H1 (cell line): Measurements from ENCODE around the gene TEX22.

Source experiments
- CREB1 ChIP-seq: IDR thresholded peaks from 2 replicates; pipeline ENCODE4 v1.6.1; 2012; ENCODE audit warnings: inconsistent platforms
- MAFK ChIP-seq: IDR thresholded peaks from 2 replicates; pipeline ENCODE4 v1.6.1; 2012; ENCODE audit warnings: low read depth, mild to moderate bottlenecking, improper control_type of control experiment, low read length
- NRF1 ChIP-seq: IDR thresholded peaks from 2 replicates; pipeline ENCODE4 v1.6.1; 2011; ENCODE audit warnings: mild to moderate bottlenecking, low read depth, low read length, improper control_type of control experiment
- PHF8 ChIP-seq: fragments of 200-600 bp; sonication (generic); conservative IDR thresholded peaks from 2 replicates; pipeline ENCODE4 v1.7.1; 2012; ENCODE audit warnings: low read depth, mild to moderate bottlenecking, inconsistent platforms, low read length, moderate library complexity
- POLR2A ChIP-seq, 2 experiments: IDR thresholded peaks; 1 replicate in 1 of 2; 2 replicates in 1 of 2; pipeline ENCODE4 v1.6.1; 2011; ENCODE audit warnings: low read depth in 2 of 2, low read length in 2 of 2, mild to moderate bottlenecking in 2 of 2; ENCODE audit errors: control extremely low read depth in 1 of 2
- RAD21 ChIP-seq, 2 experiments: IDR thresholded peaks in 1 of 2; conservative IDR thresholded peaks in 1 of 2; 2 replicates each; pipeline ENCODE4 v1.6.1; 2011; ENCODE audit warnings: low read depth in 2 of 2, low read length in 2 of 2, improper control_type of control experiment in 1 of 2, inconsistent platforms in 1 of 2, mild to moderate bottlenecking in 1 of 2, moderate library complexity in 1 of 2
- RBBP5 ChIP-seq: IDR thresholded peaks from 2 replicates; pipeline ENCODE4 v1.7.1; 2012; ENCODE audit warnings: low read depth, mild to moderate bottlenecking, inconsistent platforms, low read length, moderate library complexity, borderline replicate concordance
- RNF2 ChIP-seq: fragments of 200-900, 300-1000 bp; sonication (generic); IDR thresholded peaks from 2 replicates; pipeline ENCODE4 v1.7.1; 2016; ENCODE audit warnings: borderline replicate concordance, low read depth, mild to moderate bottlenecking, antibody characterized with exemption, low read length; ENCODE audit not compliant: poor library complexity, severe bottlenecking; ENCODE audit errors: missing control alignments
- TAF1 ChIP-seq: IDR thresholded peaks from 2 replicates; pipeline ENCODE4 v1.6.1; 2011; ENCODE audit warnings: mild to moderate bottlenecking, low read depth, low read length
- TBP ChIP-seq: IDR thresholded peaks from 2 replicates; pipeline ENCODE4 v1.6.1; 2011; ENCODE audit warnings: low read depth, low read length, improper control_type of control experiment
- TCF12 ChIP-seq: IDR thresholded peaks from 2 replicates; pipeline ENCODE4 v1.6.1; 2011; ENCODE audit warnings: low read depth, mild to moderate bottlenecking, low read length
- TF ChIP-seq, protein P1 (sequence below), 3 experiments: IDR thresholded peaks; 1 replicate in 2 of 3; 2 replicates in 1 of 3; pipeline versions ENCODE4 v1.5.1 to v1.6.1; 2011; ENCODE audit warnings: low read length in 3 of 3, mild to moderate bottlenecking in 3 of 3, inconsistent platforms in 2 of 3, low read depth in 1 of 3, moderate library complexity in 1 of 3; ENCODE audit not compliant: insufficient read depth in 1 of 3; ENCODE audit errors: control extremely low read depth in 1 of 3
- TF ChIP-seq, protein P2 (sequence below): fragments of 300-600 bp; sonication (generic); IDR thresholded peaks from 2 replicates; pipeline ENCODE4 v1.7.1; 2012; ENCODE audit warnings: low read length, moderate library complexity, mild to moderate bottlenecking, inconsistent platforms; ENCODE audit not compliant: insufficient replicate concordance

DNA sequence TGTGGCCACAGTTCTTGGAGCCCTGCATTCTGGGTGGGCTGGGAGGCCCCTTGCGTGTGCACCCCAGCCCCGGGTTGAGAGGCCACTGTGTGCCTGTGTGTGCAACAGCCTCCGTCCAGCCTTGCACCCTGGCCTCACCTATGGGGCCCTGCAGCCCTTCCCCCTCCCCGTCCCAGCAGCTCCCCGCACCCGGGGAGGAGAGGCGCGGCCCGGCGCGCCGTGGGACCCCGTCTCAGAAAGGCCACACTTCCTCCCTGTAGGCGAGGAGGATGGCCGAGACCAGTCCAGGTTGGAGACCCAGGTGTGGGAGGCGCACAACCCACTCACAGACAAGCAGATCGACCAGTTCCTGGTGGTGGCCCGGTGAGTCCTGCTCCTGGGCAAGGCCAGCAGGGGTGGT is 59.7 kb downstream of the TEX22 start:
- TF ChIP-seq TAF1 = no peak
- no peak for TF ChIP-seq RAD21 (IDR thresholded peaks at IDR 0.05 in 1 of 2, conservative IDR thresholded peaks at IDR 0.05 in 1 of 2; ENCODE audit: low read depth in 2 of 2, low read length in 2 of 2)
- TF ChIP-seq PHF8 = no peak
- TF ChIP-seq TBP = no peak
- TF ChIP-seq, protein P1, sequence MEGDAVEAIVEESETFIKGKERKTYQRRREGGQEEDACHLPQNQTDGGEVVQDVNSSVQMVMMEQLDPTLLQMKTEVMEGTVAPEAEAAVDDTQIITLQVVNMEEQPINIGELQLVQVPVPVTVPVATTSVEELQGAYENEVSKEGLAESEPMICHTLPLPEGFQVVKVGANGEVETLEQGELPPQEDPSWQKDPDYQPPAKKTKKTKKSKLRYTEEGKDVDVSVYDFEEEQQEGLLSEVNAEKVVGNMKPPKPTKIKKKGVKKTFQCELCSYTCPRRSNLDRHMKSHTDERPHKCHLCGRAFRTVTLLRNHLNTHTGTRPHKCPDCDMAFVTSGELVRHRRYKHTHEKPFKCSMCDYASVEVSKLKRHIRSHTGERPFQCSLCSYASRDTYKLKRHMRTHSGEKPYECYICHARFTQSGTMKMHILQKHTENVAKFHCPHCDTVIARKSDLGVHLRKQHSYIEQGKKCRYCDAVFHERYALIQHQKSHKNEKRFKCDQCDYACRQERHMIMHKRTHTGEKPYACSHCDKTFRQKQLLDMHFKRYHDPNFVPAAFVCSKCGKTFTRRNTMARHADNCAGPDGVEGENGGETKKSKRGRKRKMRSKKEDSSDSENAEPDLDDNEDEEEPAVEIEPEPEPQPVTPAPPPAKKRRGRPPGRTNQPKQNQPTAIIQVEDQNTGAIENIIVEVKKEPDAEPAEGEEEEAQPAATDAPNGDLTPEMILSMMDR (IDR thresholded peaks at IDR 0.05; ENCODE audit: control extremely low read depth in 1 of 3, insufficient read depth in 1 of 3, low read depth in 1 of 3, low read length in 3 of 3) = no peak
- TF ChIP-seq TCF12 = no peak
- TF ChIP-seq POLR2A (IDR thresholded peaks at IDR 0.05; ENCODE audit: control extremely low read depth in 1 of 2, low read depth in 2 of 2, low read length in 2 of 2) = no peak
- TF ChIP-seq MAFK = no peak
- TF ChIP-seq, protein P2, sequence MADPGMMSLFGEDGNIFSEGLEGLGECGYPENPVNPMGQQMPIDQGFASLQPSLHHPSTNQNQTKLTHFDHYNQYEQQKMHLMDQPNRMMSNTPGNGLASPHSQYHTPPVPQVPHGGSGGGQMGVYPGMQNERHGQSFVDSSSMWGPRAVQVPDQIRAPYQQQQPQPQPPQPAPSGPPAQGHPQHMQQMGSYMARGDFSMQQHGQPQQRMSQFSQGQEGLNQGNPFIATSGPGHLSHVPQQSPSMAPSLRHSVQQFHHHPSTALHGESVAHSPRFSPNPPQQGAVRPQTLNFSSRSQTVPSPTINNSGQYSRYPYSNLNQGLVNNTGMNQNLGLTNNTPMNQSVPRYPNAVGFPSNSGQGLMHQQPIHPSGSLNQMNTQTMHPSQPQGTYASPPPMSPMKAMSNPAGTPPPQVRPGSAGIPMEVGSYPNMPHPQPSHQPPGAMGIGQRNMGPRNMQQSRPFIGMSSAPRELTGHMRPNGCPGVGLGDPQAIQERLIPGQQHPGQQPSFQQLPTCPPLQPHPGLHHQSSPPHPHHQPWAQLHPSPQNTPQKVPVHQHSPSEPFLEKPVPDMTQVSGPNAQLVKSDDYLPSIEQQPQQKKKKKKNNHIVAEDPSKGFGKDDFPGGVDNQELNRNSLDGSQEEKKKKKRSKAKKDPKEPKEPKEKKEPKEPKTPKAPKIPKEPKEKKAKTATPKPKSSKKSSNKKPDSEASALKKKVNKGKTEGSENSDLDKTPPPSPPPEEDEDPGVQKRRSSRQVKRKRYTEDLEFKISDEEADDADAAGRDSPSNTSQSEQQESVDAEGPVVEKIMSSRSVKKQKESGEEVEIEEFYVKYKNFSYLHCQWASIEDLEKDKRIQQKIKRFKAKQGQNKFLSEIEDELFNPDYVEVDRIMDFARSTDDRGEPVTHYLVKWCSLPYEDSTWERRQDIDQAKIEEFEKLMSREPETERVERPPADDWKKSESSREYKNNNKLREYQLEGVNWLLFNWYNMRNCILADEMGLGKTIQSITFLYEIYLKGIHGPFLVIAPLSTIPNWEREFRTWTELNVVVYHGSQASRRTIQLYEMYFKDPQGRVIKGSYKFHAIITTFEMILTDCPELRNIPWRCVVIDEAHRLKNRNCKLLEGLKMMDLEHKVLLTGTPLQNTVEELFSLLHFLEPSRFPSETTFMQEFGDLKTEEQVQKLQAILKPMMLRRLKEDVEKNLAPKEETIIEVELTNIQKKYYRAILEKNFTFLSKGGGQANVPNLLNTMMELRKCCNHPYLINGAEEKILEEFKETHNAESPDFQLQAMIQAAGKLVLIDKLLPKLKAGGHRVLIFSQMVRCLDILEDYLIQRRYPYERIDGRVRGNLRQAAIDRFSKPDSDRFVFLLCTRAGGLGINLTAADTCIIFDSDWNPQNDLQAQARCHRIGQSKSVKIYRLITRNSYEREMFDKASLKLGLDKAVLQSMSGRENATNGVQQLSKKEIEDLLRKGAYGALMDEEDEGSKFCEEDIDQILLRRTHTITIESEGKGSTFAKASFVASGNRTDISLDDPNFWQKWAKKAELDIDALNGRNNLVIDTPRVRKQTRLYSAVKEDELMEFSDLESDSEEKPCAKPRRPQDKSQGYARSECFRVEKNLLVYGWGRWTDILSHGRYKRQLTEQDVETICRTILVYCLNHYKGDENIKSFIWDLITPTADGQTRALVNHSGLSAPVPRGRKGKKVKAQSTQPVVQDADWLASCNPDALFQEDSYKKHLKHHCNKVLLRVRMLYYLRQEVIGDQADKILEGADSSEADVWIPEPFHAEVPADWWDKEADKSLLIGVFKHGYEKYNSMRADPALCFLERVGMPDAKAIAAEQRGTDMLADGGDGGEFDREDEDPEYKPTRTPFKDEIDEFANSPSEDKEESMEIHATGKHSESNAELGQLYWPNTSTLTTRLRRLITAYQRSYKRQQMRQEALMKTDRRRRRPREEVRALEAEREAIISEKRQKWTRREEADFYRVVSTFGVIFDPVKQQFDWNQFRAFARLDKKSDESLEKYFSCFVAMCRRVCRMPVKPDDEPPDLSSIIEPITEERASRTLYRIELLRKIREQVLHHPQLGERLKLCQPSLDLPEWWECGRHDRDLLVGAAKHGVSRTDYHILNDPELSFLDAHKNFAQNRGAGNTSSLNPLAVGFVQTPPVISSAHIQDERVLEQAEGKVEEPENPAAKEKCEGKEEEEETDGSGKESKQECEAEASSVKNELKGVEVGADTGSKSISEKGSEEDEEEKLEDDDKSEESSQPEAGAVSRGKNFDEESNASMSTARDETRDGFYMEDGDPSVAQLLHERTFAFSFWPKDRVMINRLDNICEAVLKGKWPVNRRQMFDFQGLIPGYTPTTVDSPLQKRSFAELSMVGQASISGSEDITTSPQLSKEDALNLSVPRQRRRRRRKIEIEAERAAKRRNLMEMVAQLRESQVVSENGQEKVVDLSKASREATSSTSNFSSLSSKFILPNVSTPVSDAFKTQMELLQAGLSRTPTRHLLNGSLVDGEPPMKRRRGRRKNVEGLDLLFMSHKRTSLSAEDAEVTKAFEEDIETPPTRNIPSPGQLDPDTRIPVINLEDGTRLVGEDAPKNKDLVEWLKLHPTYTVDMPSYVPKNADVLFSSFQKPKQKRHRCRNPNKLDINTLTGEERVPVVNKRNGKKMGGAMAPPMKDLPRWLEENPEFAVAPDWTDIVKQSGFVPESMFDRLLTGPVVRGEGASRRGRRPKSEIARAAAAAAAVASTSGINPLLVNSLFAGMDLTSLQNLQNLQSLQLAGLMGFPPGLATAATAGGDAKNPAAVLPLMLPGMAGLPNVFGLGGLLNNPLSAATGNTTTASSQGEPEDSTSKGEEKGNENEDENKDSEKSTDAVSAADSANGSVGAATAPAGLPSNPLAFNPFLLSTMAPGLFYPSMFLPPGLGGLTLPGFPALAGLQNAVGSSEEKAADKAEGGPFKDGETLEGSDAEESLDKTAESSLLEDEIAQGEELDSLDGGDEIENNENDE = no peak
- no peak for TF ChIP-seq RNF2
- no peak for TF ChIP-seq NRF1
- no peak for TF ChIP-seq RBBP5
- no peak for TF ChIP-seq CREB1
